Mucosa of rectum (tissue), 2 donors: ENCODE results near the gene EML1.

Source experiments
- H3K27ac ChIP-seq, 2 donors: one replicate each; pipeline ENCODE4 v1.7.0; 2013; ENCODE audit warnings: inconsistent platforms in 2 of 2, low read depth in 2 of 2, low read length in 2 of 2
- H3K27me3 ChIP-seq, 2 donors: one replicate each; pipeline ENCODE4 v1.7.0; 2013; ENCODE audit warnings: low read length in 2 of 2; ENCODE audit not compliant: control insufficient read depth in 2 of 2, insufficient read depth in 2 of 2
- H3K36me3 ChIP-seq, 2 donors: one replicate each; pipeline ENCODE4 v1.7.0; 2013; ENCODE audit warnings: low read length in 2 of 2; ENCODE audit not compliant: control insufficient read depth in 2 of 2, insufficient read depth in 2 of 2
- H3K4me1 ChIP-seq, 2 donors: one replicate each; pipeline ENCODE4 v1.7.0; 2013; ENCODE audit warnings: low read length in 2 of 2, mild to moderate bottlenecking in 1 of 2; ENCODE audit not compliant: control insufficient read depth in 2 of 2, insufficient read depth in 2 of 2
- H3K4me3 ChIP-seq, 2 donors: one replicate each; pipeline ENCODE4 v1.7.0; 2013; ENCODE audit warnings: low read length in 2 of 2
- H3K9ac ChIP-seq, 2 donors: one replicate each; pipeline ENCODE4 v1.7.0; 2013; ENCODE audit warnings: low read length in 2 of 2, low read depth in 1 of 2, mild to moderate bottlenecking in 1 of 2
- H3K9me3 ChIP-seq, 2 donors: one replicate each; pipeline ENCODE4 v1.7.0; 2013; ENCODE audit warnings: low read length in 2 of 2; ENCODE audit not compliant: control insufficient read depth in 2 of 2
- donor health status: healthy.
- donor health status: Normal muscosa, but diverticular disease.

Gene EML1

GRCh38 chr14:99779751-99780150 is 13.5 kb upstream of the EML1 start:
- Histone ChIP-seq H3K27me3 (no peaks in the 10 kb centered on the region), H3K9me3 (no peaks in the 10 kb centered on the region), H3K4me1 (no peaks in the 10 kb centered on the region), H3K4me3 (no peak overlapping the region), H3K27ac (no peak overlapping the region), H3K9ac (no peak overlapping the region), H3K36me3 (no peaks in the 10 kb centered on the region)

- Histone ChIP-seq H3K4me1 (no peaks in the 10 kb centered on the region), H3K27me3 (no peaks in the 10 kb centered on the region), H3K4me3 (no peak overlapping the region), H3K9ac (no peak overlapping the region), H3K27ac (no peak overlapping the region), H3K36me3 (no peaks in the 10 kb centered on the region), H3K9me3 (no peaks in the 10 kb centered on the region)
Observed at GRCh38 chr14:99780690-99781089, 12.5 kb upstream of the EML1 start.

- Histone ChIP-seq H3K27ac (no peak overlapping the region), H3K4me3 (no peak overlapping the region), H3K27me3 (no peaks in the 10 kb centered on the region), H3K9ac (no peak overlapping the region), H3K36me3 (no peaks in the 10 kb centered on the region), H3K9me3 (no peaks in the 10 kb centered on the region), H3K4me1 (no peaks in the 10 kb centered on the region)
Observed at GRCh38 chr14:99781091-99781490, 12.1 kb upstream of the EML1 start.

- H3K4me1 ChIP-seq, result no peaks in the 10 kb centered on the region
- peaks cover 0 to 3% of the 10 kb centered on the region in 2 donors for H3K27me3 ChIP-seq
- no peaks in the 10 kb centered on the region for H3K9me3 ChIP-seq
- H3K36me3 ChIP-seq, result no peaks in the 10 kb centered on the region
- no peak overlapping the region for H3K27ac ChIP-seq
- no peak overlapping the region for H3K4me3 ChIP-seq
- H3K9ac ChIP-seq, result no peak overlapping the region
Observed at GRCh38 chr14:99781853-99782610, 11.2 kb upstream of the EML1 start.

GRCh38 chr14:99784508-99784907 is 8.7 kb upstream of the EML1 start:
- Histone ChIP-seq H3K9ac (no peak overlapping the region), H3K9me3 (no peaks in the 10 kb centered on the region), H3K36me3 (no peaks in the 10 kb centered on the region), H3K4me3 (no peak overlapping the region), H3K4me1 (no peaks in the 10 kb centered on the region), H3K27me3 (peaks cover 0 to 3% of the 10 kb centered on the region in 2 donors), H3K27ac (no peak overlapping the region)

- peaks cover 0 to 3% of the 10 kb centered on the region in 2 donors for H3K27me3 ChIP-seq
- no peaks in the 10 kb centered on the region for H3K9me3 ChIP-seq
- H3K4me3 ChIP-seq, result no peak overlapping the region
- H3K4me1 ChIP-seq, result no peaks in the 10 kb centered on the region
- no peak overlapping the region for H3K27ac ChIP-seq
- no peak overlapping the region for H3K9ac ChIP-seq
- H3K36me3 ChIP-seq, result no peaks in the 10 kb centered on the region
Observed at GRCh38 chr14:99785426-99785825, 7.8 kb upstream of the EML1 start.

- H3K27me3 ChIP-seq, result peaks cover 0 to 5% of the 10 kb centered on the region in 2 donors
- H3K4me3 ChIP-seq, result no peak overlapping the region
- no peaks in the 10 kb centered on the region for H3K9me3 ChIP-seq
- H3K4me1 ChIP-seq, result no peaks in the 10 kb centered on the region
- peak overlapping the region in 1 of 2 donors; percentile 11 for H3K27ac ChIP-seq
- no peaks in the 10 kb centered on the region for H3K36me3 ChIP-seq
- no peak overlapping the region for H3K9ac ChIP-seq
Observed at GRCh38 chr14:99786511-99786989, 6.7 kb upstream of the EML1 start.

GRCh38 chr14:99788713-99789112 is 4.5 kb upstream of the EML1 start:
- Histone ChIP-seq H3K9ac (no peak overlapping the region), H3K27ac (no peak overlapping the region), H3K4me1 (no peaks in the 10 kb centered on the region), H3K36me3 (no peaks in the 10 kb centered on the region), H3K4me3 (no peak overlapping the region), H3K9me3 (no peaks in the 10 kb centered on the region), H3K27me3 (peaks cover 11% of the 10 kb centered on the region in 2 donors)

- H3K9me3 ChIP-seq, result no peaks in the 10 kb centered on the region
- H3K4me1 ChIP-seq, result peaks cover 0 to 3% of the 10 kb centered on the region in 2 donors
- no peak overlapping the region for H3K9ac ChIP-seq
- H3K4me3 ChIP-seq, result no peak overlapping the region
- no peak overlapping the region for H3K27ac ChIP-seq
- H3K36me3 ChIP-seq, result no peaks in the 10 kb centered on the region
- peaks cover 20% of the 10 kb centered on the region in 2 donors for H3K27me3 ChIP-seq
Observed at GRCh38 chr14:99789581-99789980, 3.6 kb upstream of the EML1 start.

GRCh38 chr14:99790201-99790977 is 2.8 kb upstream of the EML1 start:
- Histone ChIP-seq H3K27me3 (peaks cover 21 to 25% of the 10 kb centered on the region in 2 donors), H3K9ac (no peak overlapping the region), H3K4me1 (peaks cover 0 to 4% of the 10 kb centered on the region in 2 donors), H3K36me3 (no peaks in the 10 kb centered on the region), H3K27ac (no peak overlapping the region), H3K9me3 (no peaks in the 10 kb centered on the region), H3K4me3 (no peak overlapping the region)
